IMR-90 (cell line): Measurements from ENCODE around the gene SERBP1. TPM values are rescaled to one million over a fixed set of nuclear protein-coding genes. Genes with fewer than 3 reads are reported as not detected.
A peak's percentile ranks its signal among the peaks of the same experiment; 100 is the strongest.

Experiments
- ATAC-seq: fragments of 200-7000 bp; cut with Tn5 transposase; 2 replicates; pipeline ENCODE4 v1.9.1; 2020; ENCODE audit warnings: low read depth, mild to moderate bottlenecking, moderate library complexity
- BruUV-seq: library from RNA; stranded (reverse); fragments of 400-500 nt; replicated peaks from 2 replicates; lab custom pipeline; 2021; lab: Mats Ljungman, UMichigan
- CTCF ChIA-PET: fragments of 300-600 bp; formaldehyde crosslinking; extraction: SDS; loops from one replicate; lab custom pipeline; 2021; ENCODE audit warnings: antibody characterized with exemption; lab: Yijun Ruan, JAX
- POLR2A ChIA-PET: fragments of 300-600 bp; sonication (Branson Sonifier 250); formaldehyde crosslinking; loops from one replicate; lab custom pipeline; 2022; ENCODE audit warnings: antibody characterized with exemption; ENCODE audit not compliant: unreplicated experiment; lab: Charles Lee
- DNase-seq: peaks from one replicate; pipeline ENCODE4 v3.0.0; 2013
- H2AFZ ChIP-seq: replicated peaks from 2 replicates; pipeline ENCODE3; 2013; ENCODE audit warnings: low read length, mild to moderate bottlenecking; ENCODE audit not compliant: poor library complexity
- H2AK5ac ChIP-seq: 2 replicates; pipeline ENCODE4 v1.6.1; 2013; ENCODE audit warnings: low read depth, low read length, inconsistent platforms
- H2AK9ac ChIP-seq: replicated peaks from 2 replicates; pipeline ENCODE3; 2013; ENCODE audit warnings: mild to moderate bottlenecking, low read depth, low read length, moderate library complexity; ENCODE audit not compliant: poor library complexity
- H2BK120ac ChIP-seq: 2 replicates; pipeline ENCODE4 v1.6.1; 2013; ENCODE audit warnings: low read depth, low read length, inconsistent platforms
- H2BK15ac ChIP-seq: 3 replicates; pipeline ENCODE4 v1.6.1; 2013; ENCODE audit warnings: low read depth, low read length, inconsistent platforms
- H2BK20ac ChIP-seq: 2 replicates; pipeline ENCODE4 v1.6.1; 2013; ENCODE audit warnings: low read depth, mild to moderate bottlenecking, inconsistent platforms, low read length, moderate library complexity
- H2BK5ac ChIP-seq: 2 replicates; pipeline ENCODE4 v1.6.1; 2013; ENCODE audit warnings: mild to moderate bottlenecking, low read depth, low read length, inconsistent platforms; ENCODE audit not compliant: poor library complexity, severe bottlenecking
- H3K14ac ChIP-seq: replicated peaks from 2 replicates; pipeline ENCODE4 v1.6.1; 2013; ENCODE audit warnings: low read depth, low read length, inconsistent platforms
- H3K18ac ChIP-seq: 2 replicates; pipeline ENCODE4 v1.6.1; 2013; ENCODE audit warnings: low read depth, low read length, control low read depth
- H3K23ac ChIP-seq: 2 replicates; pipeline ENCODE4 v1.6.1; 2013; ENCODE audit warnings: low read depth, low read length, inconsistent platforms
- H3K27ac ChIP-seq: 2 replicates; pipeline ENCODE4 v1.5.1; 2013; ENCODE audit warnings: mild to moderate bottlenecking, control low read depth, low read length; ENCODE audit not compliant: insufficient read depth
- H3K27me3 ChIP-seq: 2 replicates; pipeline ENCODE4 v1.6.1; 2013; ENCODE audit warnings: low read length; ENCODE audit not compliant: control insufficient read depth, insufficient read depth
- H3K36me3 ChIP-seq: 2 replicates; pipeline ENCODE4 v1.6.1; 2013; ENCODE audit warnings: low read length, mixed read lengths; ENCODE audit not compliant: control insufficient read depth, insufficient read depth
- H3K4ac ChIP-seq: 2 replicates; pipeline ENCODE4 v1.6.1; 2013; ENCODE audit warnings: low read depth, low read length, inconsistent platforms
- H3K4me1 ChIP-seq: 2 replicates; pipeline ENCODE4 v1.6.1; 2013; ENCODE audit warnings: low read length, mixed read lengths; ENCODE audit not compliant: control insufficient read depth, insufficient read depth
- H3K4me2 ChIP-seq: 2 replicates; pipeline ENCODE4 v1.6.1; 2013; ENCODE audit warnings: low read depth, mild to moderate bottlenecking, control low read depth, low read length, moderate library complexity
- H3K4me3 ChIP-seq: 2 replicates; pipeline ENCODE4 v1.5.1; 2013; ENCODE audit warnings: low read depth, mild to moderate bottlenecking, control low read depth, low read length, moderate library complexity; ENCODE audit not compliant: insufficient read depth
- H3K56ac ChIP-seq: 2 replicates; pipeline ENCODE4 v1.6.1; 2013; ENCODE audit warnings: low read length, inconsistent platforms; ENCODE audit not compliant: insufficient read depth; ENCODE audit errors: extremely low read depth
- H3K79me1 ChIP-seq, 2 experiments: 2 replicates each; pipeline ENCODE4 v1.6.1; 2013; ENCODE audit warnings: low read length in 2 of 2, inconsistent platforms in 1 of 2, low read depth in 1 of 2
- H3K9ac ChIP-seq: 2 replicates; pipeline ENCODE4 v1.6.1; 2013; ENCODE audit warnings: low read depth, low read length, control low read depth
- H3K9me1 ChIP-seq: 2 replicates; pipeline ENCODE4 v1.6.1; 2013; ENCODE audit warnings: low read length, inconsistent platforms; ENCODE audit not compliant: insufficient read depth
- H3K9me3 ChIP-seq: 2 replicates; pipeline ENCODE4 v1.6.1; 2013; ENCODE audit warnings: low read length; ENCODE audit not compliant: control insufficient read depth, insufficient read depth
- H4K20me1 ChIP-seq: 2 replicates; pipeline ENCODE4 v1.6.1; 2013; ENCODE audit warnings: low read length, inconsistent platforms; ENCODE audit not compliant: insufficient read depth
- H4K5ac ChIP-seq: 2 replicates; pipeline ENCODE4 v1.6.1; 2013; ENCODE audit warnings: mild to moderate bottlenecking, low read depth, low read length, control low read depth
- H4K8ac ChIP-seq, 2 experiments: 2 replicates each; pipeline ENCODE4 v1.6.1; 2013; ENCODE audit warnings: low read depth in 2 of 2, low read length in 2 of 2, control low read depth in 1 of 2, inconsistent platforms in 1 of 2
- H4K91ac ChIP-seq: 2 replicates; pipeline ENCODE4 v1.6.1; 2013; ENCODE audit warnings: low read depth, low read length, inconsistent platforms; ENCODE audit not compliant: insufficient read depth
- NFE2L2 ChIP-seq: fragments of 150-350 bp; IDR thresholded peaks from 2 replicates; pipeline ENCODE4 v1.6.1; 2016; ENCODE audit warnings: low read depth, mild to moderate bottlenecking, low read length
- RCOR1 ChIP-seq: IDR thresholded peaks from 2 replicates; pipeline ENCODE4 v1.6.1; 2012; ENCODE audit warnings: mild to moderate bottlenecking, low read length, improper control_type of control experiment; ENCODE audit not compliant: insufficient replicate concordance
- WGBS, 2 experiments: methylation state at CpG; one replicate each; pipeline versions ENCODE4 v1.1.5 to v1.1.7; 2013; ENCODE audit warnings: missing lambda C conversion rate in 2 of 2; ENCODE audit not compliant: insufficient read length in 1 of 2; ENCODE audit errors: extremely low coverage in 2 of 2; 5-methylcytosine and 5-hydroxymethylcytosine counted together
- dilution Hi-C: fragments of 300-500 bp; cut with HindIII; formaldehyde crosslinking; loops from one replicate; pipeline ENCODE4 v1.14.3; 2018; ENCODE audit warnings: low sequenced_read_pairs; ENCODE audit not compliant: unreplicated experiment
- in situ Hi-C: fragments of 300-500 bp; cut with MboI; formaldehyde crosslinking; loops from 3 replicates; pipeline ENCODE4 v1.14.3; 2019; ENCODE audit warnings: low sequenced_read_pairs, inconsistent platforms, mixed read lengths
- intact Hi-C: fragments of 100-400 bp; cut with micrococcal nuclease; formaldehyde crosslinking; loops from 2 replicates; pipeline ENCODE4 v1.10.0; 2022
- polyA plus RNA-seq, 3 experiments: library from polyadenylated mRNA; depleted of rRNA; stranded (reverse); fragments of >200 nt; gene quantifications; 2 replicates each; pipeline ENCODE4 v1.2.3, GENCODE V29; 2012; ENCODE audit warnings: low replicate concordance in 1 of 3
- total RNA-seq: library from RNA; depleted of rRNA; stranded (reverse); fragments of >200 nt; gene quantifications from 2 replicates; pipeline ENCODE4 v1.2.3, GENCODE V29; 2012

SERBP1 gene
- total and polyA plus RNA-seq, 2 of the 4 experiments (the other 2 are of a cell fraction) = 94.1 to 153 TPM

DNA sequence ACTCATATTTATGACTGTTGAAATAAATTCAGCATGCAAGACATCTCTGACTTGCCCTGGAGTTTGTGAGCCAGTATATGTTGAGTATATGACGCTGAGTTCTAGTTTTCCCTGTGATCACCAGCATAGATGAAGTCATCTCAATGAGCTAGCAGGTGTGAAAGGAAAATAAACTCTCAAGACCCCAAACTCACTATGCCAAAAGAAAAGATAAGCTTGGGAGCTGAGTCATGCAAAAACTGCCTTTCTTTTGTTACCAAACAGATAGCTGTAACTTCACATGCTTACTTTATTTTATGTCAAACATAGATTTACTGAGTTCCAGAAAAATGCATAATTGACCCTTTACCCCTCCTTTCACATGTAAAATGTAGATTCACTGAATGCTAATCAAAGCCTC lies 52.9 kb downstream of the SERBP1 start:
- ChIA-PET CTCF (no interaction called here), POLR2A (interaction anchor here (0.5 kb wide), 1 partner anchor 10 kb away, joined by 6 read pairs; no protein-coding TSS in a partner anchor)
- ATAC-seq (no peak), DNase-seq (peak; percentile 68)
- Histone ChIP-seq H3K4me2 (no peak overlapping the region), H3K18ac (no peak overlapping the region), H2BK20ac (no peak overlapping the region), H3K27me3 (no peaks in the 10 kb centered on the region), H3K9ac (no peak overlapping the region), H4K5ac (no peak overlapping the region), H3K79me1 (no peaks in the 10 kb centered on the region), H2AK5ac (no peak overlapping the region), H3K27ac (no peak overlapping the region), H3K56ac (no peak overlapping the region), H2BK120ac (no peak overlapping the region), H2AK9ac (no peak overlapping the region), H2BK15ac (no peak overlapping the region), H3K9me3 (no peaks in the 10 kb centered on the region), H3K23ac (no peak overlapping the region), H4K8ac (no peak overlapping the region), H3K4me3 (no peak overlapping the region), H3K36me3 (no peaks in the 10 kb centered on the region), H2BK5ac (no peak overlapping the region), H3K14ac (no peak overlapping the region), H3K4ac (no peak overlapping the region), H2AFZ (no peak overlapping the region), H4K20me1 (no peaks in the 10 kb centered on the region), H3K9me1 (no peaks in the 10 kb centered on the region), H4K91ac (no peak overlapping the region), H3K4me1 (no peaks in the 10 kb centered on the region)
- intact Hi-C loops = no loop called here
- TF ChIP-seq RCOR1 (no peak), NFE2L2 (peak; percentile 51; the same call in 1 of the 2 replicates)
- in situ Hi-C loops = no loop called here
- BruUV-seq = no TSS peak
- no CpG with 5 or more reads among the region's 1 CpG for WGBS, 2 experiments
- dilution Hi-C loops = no loop called here
